GM20000 (cell line): Measurements from ENCODE around the gene HSF4.

Experiments
- DNase-seq: peaks from one replicate; pipeline ENCODE4 v3.0.0; 2012; ENCODE audit warnings: low spot score
- CTCF ChIP-seq: IDR thresholded peaks from 2 replicates; pipeline ENCODE4 v1.5.1; 2012; ENCODE audit warnings: mild to moderate bottlenecking, control low read depth; ENCODE audit errors: extremely low read depth, missing control alignments

The HSF4 gene

GRCh38 chr16:67145746-67146145, 18.8 kb upstream of the HSF4 start:
- DNase-seq: no peak
- no peak for TF ChIP-seq CTCF

- TF ChIP-seq CTCF: no peak
Observed at GRCh38 chr16:67146523-67147357, 17.8 kb upstream of the HSF4 start.

GRCh38 chr16:67147437-67148140, 17.0 kb upstream of the HSF4 start:
- no peak for TF ChIP-seq CTCF
- no peak for DNase-seq

More at GRCh38 chr16:67146523-67147357, 17.8 kb upstream of the HSF4 start:
- DNase-seq: no peak

- no peak for TF ChIP-seq CTCF
- DNase-seq: no peak
Observed at GRCh38 chr16:67148221-67148620, 16.3 kb upstream of the HSF4 start.

GRCh38 chr16:67148656-67149275, 15.8 kb upstream of the HSF4 start:
- TF ChIP-seq CTCF: no peak
- no peak for DNase-seq

GRCh38 chr16:67149276-67150046, 15.1 kb upstream of the HSF4 start:
- DNase-seq: no peak
- TF ChIP-seq CTCF: no peak
